HS-5 (cell line): ENCODE data around the gene GABPA.

Source experiments
- DNase-seq: peaks from one replicate; pipeline ENCODE4 v3.0.0-alpha.2; 2012; ENCODE audit warnings: low read depth

Gene GABPA

DNA sequence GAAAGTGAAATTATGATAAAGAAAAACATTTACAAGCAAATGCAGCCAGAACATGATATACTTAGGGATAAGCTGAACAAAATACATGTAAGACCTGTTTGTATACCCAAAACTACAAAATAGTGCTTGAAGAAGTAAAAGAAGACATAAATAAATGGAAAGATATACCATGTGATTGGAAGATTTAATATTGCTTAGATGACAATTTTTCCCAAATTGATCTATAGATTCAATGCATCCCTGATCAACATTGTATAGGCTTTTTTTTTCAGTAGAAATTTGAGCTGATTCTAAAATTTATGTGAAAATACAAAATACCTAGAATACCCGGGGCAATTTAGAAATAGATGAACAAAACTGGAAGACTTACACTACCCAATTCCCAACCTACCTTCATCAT is 76.4 kb downstream of the GABPA start:
- DNase-seq, result no peak

DNA sequence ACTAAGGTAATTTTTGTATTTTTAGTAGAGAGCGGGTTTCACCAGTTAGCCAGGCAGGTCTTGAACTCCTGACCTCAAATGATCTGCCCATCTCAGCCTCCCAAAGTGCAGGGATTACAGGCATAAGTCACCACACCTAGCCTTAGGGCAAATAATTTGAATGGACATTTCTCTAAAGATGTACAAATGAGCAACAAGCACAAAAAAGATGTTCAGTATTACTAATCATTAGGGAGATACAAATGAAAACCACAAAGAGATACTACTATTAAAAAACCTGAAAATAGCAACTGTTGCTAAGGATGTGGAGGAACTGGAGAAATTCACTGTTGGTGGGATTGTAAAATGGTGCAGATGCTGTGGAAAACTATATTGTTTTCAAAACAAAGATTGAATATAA is 79.1 kb downstream of the GABPA start:
- no peak for DNase-seq

DNA sequence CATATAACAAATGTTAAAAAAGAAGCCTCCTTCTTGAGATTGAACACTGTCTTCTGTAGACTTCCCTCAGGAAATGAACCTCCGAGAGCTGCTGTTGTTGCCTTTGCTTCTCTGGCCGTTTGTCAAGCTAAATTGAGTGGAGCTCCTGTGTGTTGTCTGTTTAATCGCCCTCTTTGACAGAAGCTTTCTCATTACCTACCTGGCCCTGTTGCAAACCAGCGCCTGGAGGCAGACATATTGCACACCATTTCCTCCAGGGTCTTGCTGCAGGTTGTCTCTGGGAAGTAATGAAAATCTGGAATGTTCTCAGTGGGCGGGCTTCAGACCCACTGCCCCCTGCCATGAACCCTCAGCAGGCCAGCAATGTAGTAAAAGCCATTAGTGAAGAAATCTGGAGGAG is 83.3 kb downstream of the GABPA start:
- no peak for DNase-seq

DNA sequence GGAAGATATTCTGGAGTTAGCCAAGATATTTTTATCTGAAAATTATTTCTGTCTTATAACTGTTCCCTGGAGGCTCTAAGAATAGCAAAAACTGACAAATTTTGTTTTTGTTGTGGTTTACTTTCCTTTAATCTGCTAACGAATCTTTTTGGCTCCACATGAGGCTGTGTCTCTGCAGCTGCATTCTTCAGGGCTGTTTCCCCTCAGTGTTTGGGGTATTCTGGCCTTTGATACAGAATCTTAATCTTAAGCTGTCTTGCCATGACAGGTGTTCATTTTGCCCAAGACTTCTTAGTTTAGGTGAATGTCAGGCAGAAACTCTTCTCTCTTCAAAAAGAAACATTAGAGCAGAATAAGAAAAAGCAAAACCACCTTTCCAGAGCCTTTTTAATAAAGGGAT is 83.8 kb downstream of the GABPA start:
- no peak for DNase-seq
